ENCODE results near the gene UTP4.

Gene UTP4

GRCh38 chr16:69179328-69180010, 47.0 kb downstream of the UTP4 start:
- DNase-seq, result no peak

GRCh38 chr16:69180011-69180338, 47.5 kb downstream of the UTP4 start:
- DNase-seq, result no peak

- DNase-seq, result no peak
These were observed 50.4 kb downstream of the UTP4 start for GRCh38 chr16:69182730-69183416.

GRCh38 chr16:69186642-69187445, 54.4 kb downstream of the UTP4 start, which contains the start of gene SNTB2:
Gene SNTB2 (plus strand): TSS chr16:69187164. CDS start chr16:69187167, 3 bp downstream.
- peak; percentile 95 for DNase-seq

GRCh38 chr16:69187446-69188235, 55.2 kb downstream of the UTP4 start:
- peak; percentile 9 to 20 for DNase-seq

GRCh38 chr16:69188236-69188549, 55.7 kb downstream of the UTP4 start:
- DNase-seq, result peak; percentile 22 to 34

GRCh38 chr16:69188716-69189115, 56.3 kb downstream of the UTP4 start:
- no peak for DNase-seq

GRCh38 chr16:69190046-69190588, 57.7 kb downstream of the UTP4 start:
- no peak for DNase-seq

GRCh38 chr16:69190598-69190997, 58.1 kb downstream of the UTP4 start:
- peak; percentile 48 to 64 for DNase-seq

GRCh38 chr16:69191136-69191535, 58.7 kb downstream of the UTP4 start:
- no peak for DNase-seq

GRCh38 chr16:69193855-69194254, 61.4 kb downstream of the UTP4 start:
- DNase-seq, result no peak

GRCh38 chr16:69194488-69194887, 62.0 kb downstream of the UTP4 start:
- DNase-seq, result no peak

- peak; percentile 37 to 53 for DNase-seq
These were observed 63.0 kb downstream of the UTP4 start for GRCh38 chr16:69195369-69196029.

- no peak for DNase-seq
These were observed 65.1 kb downstream of the UTP4 start for GRCh38 chr16:69197573-69197972.

GRCh38 chr16:69199382-69199781, 66.9 kb downstream of the UTP4 start:
- no peak for DNase-seq

- DNase-seq, result no peak
These were observed 68.8 kb downstream of the UTP4 start for GRCh38 chr16:69201291-69201690.

- DNase-seq, result no peak
These were observed 69.3 kb downstream of the UTP4 start for GRCh38 chr16:69201787-69202186.

- DNase-seq, result peak; percentile 47 to 65
These were observed 71.7 kb downstream of the UTP4 start for GRCh38 chr16:69204172-69204571.

GRCh38 chr16:69209735-69210134, 77.3 kb downstream of the UTP4 start:
- no peak for DNase-seq

GRCh38 chr16:69217433-69217832, 85.0 kb downstream of the UTP4 start:
- DNase-seq, result no peak

Measured in inflammatory macrophage (primary cell).